Epithelial cell of proximal tubule (primary cell): ENCODE measurements around the gene PELI1. TPM values are rescaled to one million over a fixed set of nuclear protein-coding genes. Genes with fewer than 3 reads are reported as not detected.
A peak's percentile ranks its signal among the peaks of the same experiment; 100 is the strongest.

ENCODE experiments used
- DNase-seq: peaks from one replicate; pipeline ENCODE4 v3.0.0-alpha.2; 2011; ENCODE audit warnings: low read depth
- H3K4me3 ChIP-seq: 2 replicates; pipeline ENCODE4 v1.5.1; 2011; ENCODE audit warnings: low read depth, mild to moderate bottlenecking, low read length
- CTCF ChIP-seq: conservative IDR thresholded peaks from 2 replicates; pipeline ENCODE4 v1.5.1; 2012; ENCODE audit warnings: low read depth, mild to moderate bottlenecking, low read length
- total RNA-seq: library from RNA; depleted of rRNA; stranded (reverse); fragments of >200 nt; gene quantifications from 2 replicates; pipeline ENCODE4 v1.2.3, GENCODE V29; 2015

Gene PELI1
- total RNA-seq, 1 donor from 2014 or later: 8.2 TPM

GRCh38 chr2:64141674-64142405, 2.4 kb downstream of the PELI1 start:
- H3K4me3 ChIP-seq: peak overlapping the region; percentile 73
- no peak for DNase-seq
- TF ChIP-seq CTCF: no peak

- DNase-seq: no peak
- H3K4me3 ChIP-seq: no peak overlapping the region
- no peak for TF ChIP-seq CTCF
These were observed 3.5 kb downstream of the PELI1 start for GRCh38 chr2:64140665-64141200.

- no peak for DNase-seq
- no peak for TF ChIP-seq CTCF
These were observed 4.3 kb downstream of the PELI1 start for GRCh38 chr2:64139956-64140355.

GRCh38 chr2:64137996-64138395, 6.2 kb downstream of the PELI1 start:
- no peak overlapping the region for H3K4me3 ChIP-seq
- TF ChIP-seq CTCF: no peak
- no peak for DNase-seq

More at GRCh38 chr2:64139956-64140355, 4.3 kb downstream of the PELI1 start:
- no peak overlapping the region for H3K4me3 ChIP-seq

GRCh38 chr2:64137567-64137966, 6.7 kb downstream of the PELI1 start:
- no peak overlapping the region for H3K4me3 ChIP-seq
- DNase-seq: no peak
- TF ChIP-seq CTCF: no peak

- no peak overlapping the region for H3K4me3 ChIP-seq
- TF ChIP-seq CTCF: no peak
- DNase-seq: no peak
These were observed 8.8 kb downstream of the PELI1 start for GRCh38 chr2:64135421-64135820.

- TF ChIP-seq CTCF: no peak
- DNase-seq: no peak
- no peak overlapping the region for H3K4me3 ChIP-seq
These were observed 9.4 kb downstream of the PELI1 start for GRCh38 chr2:64134813-64135212.
